ENCODE measurements around the gene CD3D.

The CD3D gene
- 316 to 360 reads per million in 2 donors for total RNA-seq

DNA sequence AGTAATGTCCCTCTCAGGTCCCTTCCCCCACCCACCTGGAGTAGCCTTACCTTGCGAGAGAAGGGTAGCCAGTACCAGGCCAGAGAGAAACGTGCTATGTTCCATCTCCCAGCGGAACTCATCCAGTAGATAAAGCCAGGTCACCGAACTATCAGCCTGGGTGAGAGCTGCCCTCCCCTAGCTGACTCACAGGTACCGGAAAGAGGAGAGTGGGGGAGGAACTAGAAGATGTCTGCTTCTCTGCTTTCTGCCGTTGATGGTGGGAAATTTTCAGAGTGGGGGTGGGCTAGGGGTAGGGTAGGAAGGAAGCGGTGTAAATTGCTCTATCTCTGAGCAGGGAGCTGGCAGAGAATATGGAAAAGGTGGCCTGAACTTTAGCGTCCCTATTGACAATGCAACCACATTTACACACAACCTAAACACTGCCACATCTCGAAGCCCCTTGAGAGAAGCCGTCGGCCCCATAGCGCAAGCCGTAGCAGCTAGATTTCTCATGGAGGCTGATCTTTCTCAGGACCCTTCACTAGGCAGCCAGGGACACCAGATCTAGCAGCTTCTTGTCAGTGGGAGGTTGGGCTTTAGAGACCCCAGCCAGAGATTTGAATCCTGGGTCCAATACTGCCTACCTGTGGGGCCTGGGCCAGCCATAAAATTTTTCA lies at the start of gene CD3D:
Gene CD3D, minus strand, starts transcription at position 203 of the 659 bp plus-strand sequence. Its CDS starts 98 bp downstream, at position 105.
- DNase-seq = no peak

GRCh38 chr11:118383657-118384056 lies 41.2 kb upstream of the CD3D start:
- no peak for DNase-seq

DNA sequence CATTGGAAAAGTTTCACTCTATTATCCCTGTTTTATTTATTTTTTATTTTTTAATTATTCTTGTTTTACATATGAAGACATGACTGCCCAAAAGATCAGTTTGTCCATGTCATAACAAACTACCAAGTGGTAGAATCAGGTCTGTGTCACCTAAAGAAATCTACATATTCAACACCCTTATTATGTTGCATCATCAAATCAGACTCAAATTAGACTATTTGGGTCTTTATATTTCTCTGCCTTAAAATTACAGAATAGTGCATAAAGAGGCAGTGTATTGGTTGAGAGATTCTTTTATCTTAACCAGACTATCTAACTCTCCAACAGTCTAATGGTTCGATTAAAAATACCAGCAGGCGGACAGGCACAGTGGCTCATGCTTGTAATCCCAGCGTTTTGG lies 40.4 kb upstream of the CD3D start:
- no peak for DNase-seq

GRCh38 chr11:118380571-118380970 lies 38.1 kb upstream of the CD3D start:
- no peak for DNase-seq

DNA sequence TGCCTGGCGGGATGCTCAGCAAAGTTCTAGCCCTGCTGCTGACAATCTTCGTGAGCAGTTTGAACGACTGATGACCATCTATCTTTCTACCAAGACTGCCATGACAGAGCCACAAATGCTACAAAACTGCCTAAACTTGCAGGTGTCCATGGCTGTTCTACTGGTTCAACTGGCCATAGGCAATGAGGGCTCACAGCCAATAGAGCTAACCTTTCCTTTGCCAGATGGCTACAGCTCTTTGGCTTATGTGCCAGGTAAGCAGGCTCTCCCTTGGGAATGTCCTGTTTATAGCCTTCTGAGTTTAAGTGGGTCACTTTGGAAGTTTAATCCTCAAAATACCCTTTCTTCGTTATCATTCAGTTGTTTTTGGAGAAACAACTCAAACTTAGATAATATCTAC lies 37.0 kb upstream of the CD3D start:
- DNase-seq = no peak

GRCh38 chr11:118375978-118376377 lies 33.5 kb upstream of the CD3D start:
- no peak for DNase-seq

DNA sequence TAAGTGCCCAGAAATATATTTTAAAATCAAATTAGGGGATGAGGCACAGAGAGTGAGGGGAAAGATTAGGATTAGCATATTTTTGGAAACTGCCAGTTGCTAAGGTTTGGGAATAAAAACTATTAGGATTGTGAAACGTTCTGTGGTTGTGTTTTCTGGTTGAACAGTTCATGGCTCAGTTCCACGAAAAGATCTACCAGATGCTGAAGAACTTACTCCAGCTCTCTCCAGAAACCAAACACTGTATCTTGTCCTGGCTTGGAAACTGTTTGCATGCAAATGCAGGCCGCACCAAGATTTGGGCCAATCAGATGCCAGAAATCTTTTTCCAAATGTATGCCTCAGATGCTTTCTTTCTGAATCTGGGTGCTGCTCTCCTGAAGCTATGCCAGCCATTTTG lies 32.2 kb upstream of the CD3D start:
- no peak for DNase-seq

DNA sequence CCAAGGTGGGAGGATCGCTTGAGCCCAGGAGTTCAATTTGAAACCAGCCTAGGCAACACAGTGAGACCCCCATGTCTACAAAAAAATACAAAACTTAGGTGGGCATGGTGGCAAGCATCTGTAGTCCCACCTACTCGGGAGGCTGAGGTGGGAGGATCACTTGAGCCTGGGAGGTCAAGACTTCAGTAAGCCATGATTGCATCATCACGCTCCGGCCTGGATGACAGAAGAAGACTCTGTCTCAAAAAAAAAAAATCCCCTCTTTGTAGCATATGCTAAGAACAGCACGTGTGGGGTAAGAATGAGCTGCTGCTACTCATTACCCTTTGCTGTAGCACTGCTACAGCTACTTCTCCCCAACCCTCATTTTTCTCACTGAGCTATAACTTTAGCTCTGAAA lies 31.4 kb upstream of the CD3D start:
- no peak for DNase-seq

DNA sequence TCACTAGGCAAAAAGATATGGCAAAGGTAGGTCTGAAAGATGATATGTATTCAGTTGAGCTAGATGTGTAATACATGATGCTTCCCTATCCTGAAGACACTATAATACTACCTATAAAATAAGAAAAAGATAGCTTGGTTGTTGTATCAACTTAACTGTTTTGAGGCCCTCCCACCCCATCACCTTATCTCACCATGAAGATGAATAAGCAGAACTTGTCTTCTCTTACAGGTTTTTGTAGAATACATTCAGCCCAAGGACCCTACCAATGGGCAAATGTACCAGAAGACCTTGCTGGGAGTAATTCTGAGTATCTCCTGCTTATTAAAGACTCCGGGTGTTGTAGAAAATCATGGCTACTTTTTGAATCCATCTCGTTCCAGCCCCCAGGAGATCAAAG lies 30.8 kb upstream of the CD3D start:
- no peak for DNase-seq

- DNase-seq = no peak
These were observed 28.3 kb upstream of the CD3D start for GRCh38 chr11:118370774-118371173.

DNA sequence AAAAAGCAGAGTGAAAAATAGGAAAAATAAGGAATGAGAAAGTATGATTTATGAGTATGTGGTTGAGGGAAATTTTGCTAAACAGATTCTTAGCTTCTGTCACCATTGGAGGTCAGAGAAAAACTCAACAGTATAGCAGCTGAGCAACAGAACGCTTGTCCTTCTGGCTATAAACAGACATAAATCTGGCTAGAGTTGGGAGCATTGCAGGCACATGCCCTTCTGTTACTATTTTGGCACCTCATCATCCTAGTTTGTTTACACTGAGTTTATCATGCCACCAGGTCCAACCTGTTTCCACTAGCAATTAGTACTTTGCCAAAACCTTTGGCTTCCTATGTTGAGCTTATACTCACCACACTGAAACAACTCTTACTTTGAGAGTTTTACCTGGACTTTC lies 23.8 kb upstream of the CD3D start:
- no peak for DNase-seq

DNA sequence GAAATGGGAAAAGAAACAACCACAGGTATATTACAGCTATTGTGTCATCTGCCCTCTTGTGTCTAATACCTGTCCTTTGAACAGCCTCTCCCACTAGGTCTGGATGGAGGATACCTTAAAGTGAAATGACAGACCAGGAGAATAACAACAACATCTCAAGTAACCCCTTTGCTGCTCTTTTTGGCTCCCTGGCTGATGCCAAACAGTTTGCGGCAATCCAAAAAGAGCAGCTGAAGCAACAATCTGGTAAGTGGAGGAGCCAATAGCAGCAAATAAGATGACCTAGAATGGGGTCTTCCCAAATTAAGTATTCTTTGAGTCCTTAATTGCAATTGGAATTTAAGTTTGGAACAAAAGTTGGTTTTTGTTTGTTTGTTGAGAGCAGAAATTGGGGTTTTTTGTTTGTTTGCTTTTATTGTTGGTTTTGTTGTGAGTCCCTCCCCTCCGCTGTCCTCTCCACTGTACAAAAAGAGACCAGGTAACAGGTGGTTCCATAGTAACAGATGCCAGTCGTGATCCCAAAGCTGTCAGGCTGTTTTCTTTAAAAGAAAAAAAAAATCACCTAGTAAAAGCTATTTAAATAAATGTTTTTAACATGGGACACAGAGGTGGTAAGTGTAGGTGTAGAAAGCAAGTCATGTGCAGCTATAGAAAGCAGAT lies 22.6 kb upstream of the CD3D start:
- no peak for DNase-seq

DNA sequence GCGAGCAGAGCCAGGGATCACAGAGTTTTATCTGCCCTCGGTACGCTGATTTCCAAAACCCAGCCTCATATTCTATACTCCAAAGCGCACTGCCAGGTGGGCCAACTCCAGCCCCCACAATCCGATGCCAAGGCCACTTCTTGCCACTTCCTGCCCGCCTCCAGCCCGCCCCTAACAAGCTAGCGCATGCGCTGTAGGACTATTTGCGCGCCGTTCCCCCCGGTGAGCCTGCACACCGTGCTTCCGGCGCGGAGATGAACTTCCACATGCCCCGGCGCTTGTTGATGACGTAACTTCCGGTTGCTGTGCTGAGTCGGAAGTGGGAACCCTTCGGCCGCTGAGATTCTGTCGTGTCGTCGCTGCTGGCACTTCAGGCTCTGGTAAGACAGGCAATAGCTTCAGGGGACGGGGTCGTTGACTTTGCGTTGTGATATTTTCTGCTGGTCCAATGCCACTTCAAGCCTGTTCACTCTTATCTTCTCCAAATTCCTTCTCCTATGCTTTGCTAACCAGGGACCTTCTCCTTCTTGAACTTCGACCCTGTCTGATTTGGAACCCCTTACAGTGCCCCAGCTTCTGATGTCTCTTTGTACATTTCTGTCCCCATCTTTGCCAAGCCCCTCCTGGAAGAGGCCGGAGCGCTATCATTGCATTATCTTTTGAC lies 16.9 kb upstream of the CD3D start, which contains the start of gene UBE4A:
Gene UBE4A, plus strand, starts transcription at position 306 of the 664 bp plus-strand sequence. CDS start 5,481 bp downstream, outside the sequence.
- peak; percentile 54 for DNase-seq

GRCh38 chr11:118358071-118358470 lies 15.6 kb upstream of the CD3D start:
- no peak for DNase-seq

GRCh38 chr11:118353084-118353710 lies 10.7 kb upstream of the CD3D start:
- no peak for DNase-seq

GRCh38 chr11:118349475-118349874 lies 7.0 kb upstream of the CD3D start:
- no peak for DNase-seq

GRCh38 chr11:118343981-118344515 lies 1.5 kb upstream of the CD3D start, which contains the start of gene CD3G:
Gene CD3G (plus strand): TSS chr11:118344344. CDS start chr11:118344424, 80 bp downstream.
- DNase-seq = peak; percentile 20

GRCh38 chr11:118343248-118343647 lies 743 bp upstream of the CD3D start:
- no peak for DNase-seq

GRCh38 chr11:118341815-118342489 lies 553 bp downstream of the CD3D start:
- DNase-seq = no peak

GRCh38 chr11:118341261-118341660 lies 1.2 kb downstream of the CD3D start:
- DNase-seq = no peak

DNA sequence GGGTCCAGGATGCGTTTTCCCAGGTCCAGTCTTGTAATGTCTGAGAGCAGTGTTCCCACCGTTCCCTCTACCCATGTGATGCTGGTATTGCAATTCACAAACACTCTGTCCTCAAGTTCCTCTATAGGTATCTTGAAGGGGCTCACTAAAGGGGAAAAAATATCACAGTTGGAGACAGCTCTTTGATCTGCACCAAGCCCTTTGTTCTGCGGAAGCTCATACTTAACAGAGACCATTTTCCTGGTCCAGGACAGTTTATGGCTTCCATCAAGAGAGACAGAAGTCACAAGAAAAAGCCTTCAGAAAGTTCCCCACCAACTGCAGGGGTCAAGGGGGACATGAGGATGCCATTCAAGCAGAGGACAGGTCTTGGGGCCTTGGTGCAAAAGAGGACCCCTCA lies 2.1 kb downstream of the CD3D start:
- no peak for DNase-seq

- DNase-seq = no peak
These were observed 3.1 kb downstream of the CD3D start for GRCh38 chr11:118339281-118339961.
